GM19099 (cell line): Measurements from ENCODE around the gene NUP85.

ENCODE experiments used
- POLR2A ChIP-seq: IDR thresholded peaks from 3 replicates; pipeline ENCODE4 v1.6.1; 2011; ENCODE audit warnings: low read depth; ENCODE audit not compliant: insufficient read length; ENCODE audit errors: extremely low read depth

NUP85 gene, protein sequence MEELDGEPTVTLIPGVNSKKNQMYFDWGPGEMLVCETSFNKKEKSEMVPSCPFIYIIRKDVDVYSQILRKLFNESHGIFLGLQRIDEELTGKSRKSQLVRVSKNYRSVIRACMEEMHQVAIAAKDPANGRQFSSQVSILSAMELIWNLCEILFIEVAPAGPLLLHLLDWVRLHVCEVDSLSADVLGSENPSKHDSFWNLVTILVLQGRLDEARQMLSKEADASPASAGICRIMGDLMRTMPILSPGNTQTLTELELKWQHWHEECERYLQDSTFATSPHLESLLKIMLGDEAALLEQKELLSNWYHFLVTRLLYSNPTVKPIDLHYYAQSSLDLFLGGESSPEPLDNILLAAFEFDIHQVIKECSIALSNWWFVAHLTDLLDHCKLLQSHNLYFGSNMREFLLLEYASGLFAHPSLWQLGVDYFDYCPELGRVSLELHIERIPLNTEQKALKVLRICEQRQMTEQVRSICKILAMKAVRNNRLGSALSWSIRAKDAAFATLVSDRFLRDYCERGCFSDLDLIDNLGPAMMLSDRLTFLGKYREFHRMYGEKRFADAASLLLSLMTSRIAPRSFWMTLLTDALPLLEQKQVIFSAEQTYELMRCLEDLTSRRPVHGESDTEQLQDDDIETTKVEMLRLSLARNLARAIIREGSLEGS

DNA sequence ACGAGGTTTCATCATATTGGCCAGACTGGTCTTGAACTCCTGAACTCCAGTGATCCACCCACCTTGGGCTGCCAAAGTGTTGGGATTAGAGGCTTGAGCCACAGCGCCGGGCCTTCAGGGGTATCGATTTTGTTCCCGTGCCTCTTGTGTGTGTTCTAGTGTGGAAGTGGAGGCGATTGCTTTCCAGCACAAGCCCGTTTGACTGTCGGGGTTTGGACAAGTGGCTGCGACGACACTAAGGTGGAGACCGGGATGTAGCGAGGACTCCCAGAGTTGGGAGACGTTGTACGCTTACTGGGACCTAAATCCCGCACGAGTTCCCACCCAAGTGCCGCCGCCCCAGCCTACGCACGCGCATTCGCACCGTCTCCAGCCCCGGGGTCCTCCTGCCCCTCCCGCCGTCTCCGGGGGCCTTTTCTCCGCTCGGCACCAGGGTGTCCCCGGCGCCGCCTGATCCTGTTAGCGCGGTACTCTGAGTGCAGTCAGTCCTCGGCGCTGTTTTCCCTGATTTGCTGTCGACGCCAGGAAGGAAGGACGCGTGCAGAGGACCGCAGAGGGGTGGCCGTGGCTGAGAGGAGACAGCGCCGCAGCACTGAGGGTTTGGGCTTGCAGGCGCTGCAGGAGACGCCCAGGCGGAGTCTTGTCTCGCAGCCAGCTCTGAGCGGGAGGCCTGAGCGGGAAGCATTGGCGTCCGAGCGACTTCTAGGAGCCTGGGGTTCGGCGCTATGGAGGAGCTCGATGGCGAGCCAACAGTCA is at the start of gene NUP85:
Gene NUP85, plus strand, starts transcription at position 643 of the 756 bp plus-strand sequence. Its CDS starts 83 bp downstream, at position 726.
- TF ChIP-seq POLR2A, result peak; percentile 91

DNA sequence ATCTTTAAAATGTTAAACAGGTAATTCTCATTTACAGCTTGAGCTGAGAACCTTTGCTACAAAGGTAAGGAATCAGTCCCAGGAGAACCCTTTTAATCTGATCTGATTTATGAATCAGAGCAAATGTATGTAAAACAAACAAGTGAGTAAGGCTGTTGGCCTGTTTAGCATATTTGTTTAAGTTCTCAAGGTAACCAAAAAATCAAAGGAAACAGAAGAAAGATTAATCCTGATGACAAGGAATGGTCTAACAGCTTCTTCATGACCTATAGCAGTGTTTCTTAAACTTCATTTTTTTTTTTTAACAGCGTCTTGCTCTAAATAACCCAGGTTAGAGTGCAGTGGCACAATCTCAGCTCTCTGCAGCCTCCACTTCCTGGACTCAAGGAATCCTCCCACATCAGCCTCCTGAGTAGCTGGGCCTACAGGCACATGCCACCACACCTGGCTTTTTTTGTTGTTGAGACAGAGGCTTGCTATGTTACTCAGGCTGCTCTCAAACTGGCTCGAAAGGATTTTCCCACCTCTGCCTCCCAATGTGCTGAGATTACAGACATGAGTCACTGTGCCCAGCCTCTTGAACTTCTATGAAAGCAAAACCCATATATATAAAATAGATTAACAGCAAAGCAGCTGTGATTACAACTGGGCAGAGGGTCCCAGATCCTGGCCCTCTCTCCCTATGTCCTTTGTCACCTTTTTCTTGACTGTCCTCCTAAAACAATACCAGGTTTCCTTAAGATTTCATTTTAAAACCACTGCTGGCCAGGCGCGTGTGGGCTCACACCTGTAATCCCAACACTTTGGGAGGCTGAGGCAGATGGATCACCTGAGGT is 46.1 kb upstream of the NUP85 start:
- TF ChIP-seq POLR2A, result no peak

DNA sequence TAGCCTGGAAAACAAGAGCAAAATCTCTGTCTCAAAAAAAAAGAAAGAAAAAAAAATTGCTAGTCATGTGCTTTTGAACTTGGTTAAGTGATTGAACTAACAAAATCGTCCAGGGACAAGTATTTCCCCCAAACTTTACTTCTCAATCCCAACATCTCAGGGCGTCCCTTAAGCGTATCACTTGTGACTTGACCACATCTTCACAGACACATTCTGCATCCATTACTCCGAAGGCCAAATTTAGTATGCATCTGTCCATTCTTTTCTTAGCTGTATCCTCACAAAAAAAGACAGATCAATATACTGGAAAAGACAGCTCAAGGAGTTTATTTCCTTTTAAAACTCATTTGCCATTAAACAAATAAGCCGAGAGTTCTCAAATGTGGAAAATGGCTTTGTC is 45.3 kb upstream of the NUP85 start:
- no peak for TF ChIP-seq POLR2A

DNA sequence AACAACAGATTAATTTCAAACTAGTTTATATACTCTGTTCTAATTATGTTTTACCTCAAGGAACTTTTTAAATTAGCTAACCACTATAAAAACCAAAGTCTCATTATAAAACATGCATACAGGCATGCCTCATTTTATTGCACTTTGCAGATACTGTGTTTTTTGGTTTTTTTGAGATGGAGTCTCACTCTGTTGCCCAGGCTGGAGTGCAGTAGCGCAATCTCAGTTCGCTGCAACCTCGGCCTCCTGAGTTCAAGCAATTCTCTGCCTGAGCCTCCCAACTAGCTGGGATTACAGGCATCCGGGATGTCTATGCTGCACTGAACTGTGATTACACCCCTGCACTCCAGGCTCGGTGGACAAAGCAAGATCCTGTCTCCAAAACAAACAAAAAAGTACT is 42.4 kb upstream of the NUP85 start:
- no peak for TF ChIP-seq POLR2A

DNA sequence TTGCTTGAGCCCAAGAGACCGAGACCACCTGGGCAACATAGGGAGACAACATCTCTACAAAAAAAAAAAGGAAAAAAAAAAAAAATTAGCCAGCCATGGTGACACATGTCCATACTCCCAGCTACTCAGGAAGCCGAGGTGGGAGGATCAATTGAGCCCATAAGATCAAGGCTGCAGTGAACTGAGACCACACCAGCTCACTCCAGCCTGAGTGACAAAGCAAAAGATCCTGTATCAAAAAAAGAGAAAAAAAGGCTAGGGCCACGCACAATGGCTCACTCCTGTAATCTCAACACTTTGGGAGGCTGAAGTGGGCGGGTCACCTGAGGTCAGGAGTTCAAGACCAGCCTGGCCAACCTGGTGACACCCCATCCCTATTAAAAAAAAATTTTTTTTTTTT is 36.5 kb upstream of the NUP85 start:
- TF ChIP-seq POLR2A, result no peak

DNA sequence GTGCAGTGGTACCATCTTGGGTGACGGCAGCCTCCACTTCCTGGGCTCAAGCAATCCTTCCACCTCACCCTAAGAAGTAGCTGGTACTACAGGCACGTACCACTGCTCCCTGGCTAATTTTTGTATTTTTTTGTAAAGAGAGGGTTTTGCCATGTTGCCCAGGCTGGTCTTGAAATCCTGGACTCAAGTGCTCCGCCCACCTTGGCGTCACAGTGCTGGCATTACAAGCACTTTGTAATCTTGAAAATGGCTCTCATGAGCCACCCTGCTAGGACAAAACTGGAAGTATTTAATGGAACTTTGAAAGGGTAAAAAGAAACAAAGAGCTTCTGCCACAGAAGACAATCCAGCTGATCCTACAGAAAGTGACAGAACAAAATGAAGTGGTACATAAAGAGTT is 32.0 kb upstream of the NUP85 start:
- TF ChIP-seq POLR2A, result no peak

DNA sequence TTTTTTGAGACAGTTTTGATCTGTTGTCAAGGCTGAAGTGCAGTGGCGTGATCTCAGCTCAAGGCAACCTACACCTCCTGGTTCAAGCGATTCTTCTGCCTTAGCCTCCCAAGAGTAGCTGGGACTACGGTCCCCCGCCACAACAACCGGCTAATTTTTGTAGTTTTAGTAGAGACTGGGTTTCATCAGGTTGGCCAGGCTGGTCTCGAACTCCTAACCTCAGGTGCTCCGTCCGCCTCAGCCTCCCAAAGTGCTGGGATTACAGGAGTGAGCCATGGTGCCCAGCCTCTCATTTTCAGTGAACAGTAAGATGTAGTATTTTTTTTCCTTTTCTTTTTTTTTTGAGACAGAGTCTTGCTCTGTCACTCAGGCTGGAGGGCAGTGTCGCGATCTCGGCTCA is 30.5 kb upstream of the NUP85 start:
- TF ChIP-seq POLR2A, result no peak

DNA sequence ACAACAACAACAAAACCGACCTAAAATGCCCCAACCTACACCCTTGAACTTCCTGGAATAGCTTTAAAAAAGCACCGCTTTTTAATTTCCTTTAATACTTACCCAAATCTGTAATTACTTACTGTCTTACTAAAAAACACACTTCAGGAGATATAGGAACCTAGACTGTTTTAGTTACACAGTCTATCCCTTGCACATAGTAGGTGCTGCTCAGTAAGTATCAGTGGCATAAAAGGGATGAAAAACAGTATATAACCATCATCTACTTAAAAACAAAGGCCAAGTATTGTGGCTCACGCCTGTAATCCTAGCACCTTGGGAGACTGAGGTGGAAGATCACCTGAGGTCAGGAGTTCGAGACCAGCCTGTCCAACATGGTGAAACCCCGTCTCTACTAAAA is 28.9 kb upstream of the NUP85 start:
- no peak for TF ChIP-seq POLR2A

DNA sequence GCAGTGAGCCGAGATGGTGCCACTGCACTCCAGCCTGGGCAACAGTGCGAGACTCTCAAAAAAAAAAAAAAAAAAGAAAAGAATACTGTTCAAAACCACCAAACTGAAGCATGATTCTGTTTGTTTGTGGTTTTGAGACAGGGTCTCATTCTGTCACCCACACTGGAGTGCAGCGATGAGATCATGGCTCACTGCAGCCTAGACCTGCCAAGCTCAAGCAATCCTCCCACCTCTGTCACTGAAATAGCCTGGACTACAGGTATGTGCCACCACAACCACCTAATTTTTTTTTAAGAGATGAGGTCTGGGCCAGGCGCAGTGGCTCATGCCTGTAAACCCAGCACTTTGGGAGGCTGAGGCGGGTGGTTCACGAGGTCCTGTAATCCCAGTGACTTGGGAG is 27.0 kb upstream of the NUP85 start:
- TF ChIP-seq POLR2A, result no peak

DNA sequence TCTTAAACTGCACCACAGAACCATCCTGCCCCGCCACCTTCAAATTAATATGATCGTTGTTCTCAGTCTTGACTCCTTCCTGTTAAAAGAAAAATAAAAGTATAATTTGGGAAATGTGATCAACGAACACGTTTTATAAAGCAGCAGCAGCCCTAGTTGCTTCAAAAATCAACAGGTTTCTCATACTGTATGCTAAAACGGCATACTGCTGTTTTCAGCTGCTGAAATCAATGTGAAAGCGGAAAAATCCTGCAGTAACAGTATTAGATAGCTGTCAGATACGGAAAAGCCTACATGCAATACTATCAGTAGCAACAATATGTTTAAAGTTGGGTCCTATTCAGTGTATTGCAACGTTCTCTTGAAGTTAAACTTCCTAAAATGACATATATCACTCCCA is 24.4 kb upstream of the NUP85 start:
- no peak for TF ChIP-seq POLR2A

DNA sequence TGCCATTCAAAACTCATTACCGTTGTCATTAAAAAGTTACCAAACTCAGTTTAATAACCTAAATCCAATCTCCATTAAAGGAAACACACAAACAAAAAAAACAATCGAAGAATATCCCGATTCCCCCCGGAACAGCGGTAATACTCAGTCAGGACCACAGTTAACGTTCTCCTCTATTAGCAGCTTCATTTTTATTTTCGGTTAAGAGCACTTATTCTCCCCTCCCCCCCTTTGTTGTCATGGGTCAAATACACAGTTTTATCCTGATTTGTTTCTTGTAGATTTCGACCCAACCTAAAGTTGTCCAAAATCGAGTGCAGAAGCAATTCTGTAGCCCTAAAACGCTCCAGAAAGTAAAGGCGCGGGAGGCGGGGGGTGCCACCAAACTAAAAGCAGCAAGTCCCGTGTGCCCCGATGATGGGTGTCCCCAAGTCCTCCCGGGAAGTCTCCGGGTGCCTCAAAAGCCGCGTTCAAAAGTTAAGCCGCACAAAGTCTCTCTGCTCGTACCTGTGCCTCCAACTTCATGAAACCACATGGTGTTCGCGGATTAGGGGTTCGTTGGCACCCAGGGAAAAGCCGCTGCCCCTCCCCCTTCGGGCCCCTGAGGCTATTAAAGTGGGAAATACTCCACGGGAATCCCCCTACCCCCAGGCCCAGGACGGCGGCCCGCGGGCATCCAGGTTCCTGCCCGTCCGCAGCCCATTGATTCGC is 23.7 kb upstream of the NUP85 start:
- no peak for TF ChIP-seq POLR2A

DNA sequence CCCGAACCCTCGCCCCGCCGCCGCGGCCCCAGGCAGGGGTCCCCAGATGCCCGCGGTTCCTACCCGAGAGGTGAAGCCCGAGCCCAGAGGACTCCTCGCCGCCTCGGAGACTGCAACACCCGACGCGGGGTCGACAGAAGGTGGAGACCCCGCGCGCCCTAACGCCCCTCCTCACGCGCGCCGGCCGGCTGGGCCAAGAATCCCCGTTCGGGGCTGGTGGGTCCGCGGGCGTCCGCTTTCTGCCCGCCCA is 23.2 kb upstream of the NUP85 start:
- no peak for TF ChIP-seq POLR2A

DNA sequence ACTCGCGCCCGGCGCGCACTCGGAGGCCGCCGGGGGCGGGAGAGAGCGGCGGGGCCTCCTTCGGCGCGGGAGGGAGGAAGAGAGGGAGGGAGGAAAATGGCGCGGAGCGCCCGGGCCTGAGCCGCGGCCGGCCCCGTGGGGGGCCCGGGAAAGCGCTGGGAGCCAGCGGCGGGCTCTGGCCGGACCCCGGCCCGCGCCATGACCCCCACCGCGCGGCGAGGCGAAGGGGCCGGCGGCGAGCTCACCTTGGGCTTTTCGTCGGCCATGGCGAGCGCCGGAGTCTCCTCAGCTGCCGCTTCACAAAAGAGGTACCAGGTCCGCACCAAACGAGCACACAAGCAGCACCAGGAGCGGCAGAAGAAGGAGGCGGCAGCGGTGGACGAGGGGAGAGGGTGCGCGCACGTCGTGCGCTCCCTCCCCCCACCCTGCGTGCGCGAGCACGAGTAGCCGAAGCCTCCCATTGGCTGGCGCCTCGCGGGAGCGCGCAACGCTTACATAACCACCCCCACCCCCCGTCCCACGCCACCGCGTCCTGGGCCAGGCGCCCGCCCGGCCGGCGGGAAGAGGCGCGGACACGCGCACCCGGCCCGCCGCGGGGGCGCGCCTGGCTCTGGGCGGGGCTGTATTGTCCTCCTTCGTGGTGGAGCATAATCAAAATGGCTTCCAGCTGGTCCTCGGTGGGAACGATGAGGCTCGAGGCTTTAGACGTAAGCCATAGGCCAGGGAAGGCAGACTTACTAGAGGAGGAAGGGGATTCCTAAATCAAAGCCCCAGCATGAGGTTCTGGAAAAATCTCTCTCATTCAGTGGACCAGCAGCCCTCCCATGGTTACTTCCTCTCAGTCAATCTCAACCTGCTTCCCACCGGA is 22.7 kb upstream of the NUP85 start, which contains the start of gene SUMO2:
Gene SUMO2, minus strand, starts transcription at position 391 of the 868 bp plus-strand sequence. Its CDS starts 125 bp downstream, at position 266.
- peak; percentile 85 for TF ChIP-seq POLR2A

DNA sequence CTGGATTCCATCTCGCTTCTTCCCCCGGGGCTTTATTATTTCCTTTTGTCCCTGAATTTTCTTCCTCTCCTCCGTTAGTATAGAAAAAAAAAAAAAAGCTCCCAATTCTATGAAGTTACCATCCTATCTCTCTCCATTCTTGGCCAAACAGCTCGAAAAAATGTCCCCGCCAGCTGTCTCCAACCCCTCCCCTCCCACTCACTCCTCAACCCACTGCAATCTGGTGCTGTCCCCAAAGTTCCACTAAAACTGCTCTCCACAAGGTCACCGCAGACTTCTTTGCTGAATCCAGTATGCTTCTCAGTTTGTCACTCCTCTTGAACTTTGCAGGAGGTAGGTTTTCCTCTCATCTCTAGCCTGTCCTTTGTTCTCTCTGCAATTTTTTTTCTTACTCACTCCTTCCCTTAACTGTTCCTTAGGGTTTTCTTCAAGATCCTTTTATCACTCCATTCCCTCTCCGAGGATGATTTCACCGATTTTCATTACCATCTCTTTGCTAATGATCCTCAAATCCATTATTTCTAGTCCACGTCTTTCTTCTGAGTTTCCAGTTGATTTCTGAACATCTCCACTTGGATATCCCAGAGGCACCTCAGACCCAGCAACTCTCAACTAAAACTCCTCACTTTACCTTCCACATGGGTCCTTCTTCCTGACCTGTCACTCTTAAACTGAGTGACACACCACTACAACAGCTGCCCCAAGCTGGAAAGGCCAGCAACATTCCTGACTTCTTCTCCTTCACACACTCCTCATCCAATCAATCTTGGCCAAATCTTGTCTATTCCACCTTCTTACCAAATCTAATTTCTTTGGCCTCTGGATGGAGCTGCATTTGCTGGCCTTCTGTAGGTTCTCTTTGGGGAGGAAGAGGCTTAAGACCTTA is 21.2 kb upstream of the NUP85 start:
- TF ChIP-seq POLR2A, result no peak
